A549 (cell line): ENCODE measurements around the gene ZNF862. TPM values are rescaled to one million over a fixed set of nuclear protein-coding genes. Genes with fewer than 3 reads are reported as not detected.

Experiments
- ATAC-seq, 2 experiments: fragments of 200-7000 bp in 1 of 2; fragments of >200 bp in 1 of 2; cut with Nextera tagmentation in 1 of 2; cut with Tn5 transposase in 1 of 2; 3 replicates each; pipeline versions ENCODE4 v1.8.0 to v1.9.1; 2018 to 2020; ENCODE audit warnings: mild to moderate bottlenecking in 1 of 2, moderate library complexity in 1 of 2
- CTCF ChIA-PET: fragments of 300-600 bp; sonication (Branson Sonifier 250); formaldehyde crosslinking; extraction: SDS; loops from one replicate; lab custom pipeline; 2021; ENCODE audit warnings: antibody characterized with exemption, inconsistent platforms; lab: Yijun Ruan, JAX
- POLR2A ChIA-PET: fragments of 350-600 bp; formaldehyde crosslinking; extraction: SDS; loops from one replicate; lab custom pipeline; 2021; ENCODE audit warnings: antibody characterized with exemption, inconsistent platforms; lab: Yijun Ruan, JAX
- DNase-seq, 2 experiments: peaks; one replicate each; pipeline versions ENCODE4 v3.0.0 to v3.0.0-alpha.2; 2011 to 2016; ENCODE audit warnings: low read depth in 1 of 2, low spot score in 1 of 2
- FAIRE-seq: peaks from 2 replicates; lab custom pipeline; 2011; peaks lifted over from hg19 to GRCh38; lab: Jason Lieb, UNC
- H3K27ac ChIP-seq, 2 experiments: fragments of >200 bp; sonication (Bioruptor Twin); formaldehyde crosslinking; 3 replicates each; pipeline ENCODE4 v1.5.1; 2016 to 2017
- H3K4me1 ChIP-seq: fragments of >200 bp; sonication (Bioruptor Twin); formaldehyde crosslinking; 3 replicates; pipeline ENCODE4 v1.6.1; 2016
- H3K4me2 ChIP-seq: fragments of >200 bp; sonication (Bioruptor Twin); formaldehyde crosslinking; 3 replicates; pipeline ENCODE4 v1.6.1; 2016
- H3K4me3 ChIP-seq: fragments of >200 bp; sonication (Bioruptor Twin); formaldehyde crosslinking; 3 replicates; pipeline ENCODE4 v1.5.1; 2016
- H3K9me3 ChIP-seq: fragments of >200 bp; sonication (Bioruptor Twin); formaldehyde crosslinking; 3 replicates; pipeline ENCODE4 v1.6.1; 2016
- ATOH8 ChIP-seq: fragments of 250-450 bp; sonication (Bioruptor Pico); IDR thresholded peaks from 2 replicates; pipeline ENCODE4 v1.5.0; 2020; ENCODE audit warnings: low read depth, mild to moderate bottlenecking, moderate library complexity
- BCL3 ChIP-seq: fragments of >200 bp; sonication (Bioruptor Twin); formaldehyde crosslinking; IDR thresholded peaks from 3 replicates; pipeline ENCODE4 v1.6.1; 2016
- CBX8 ChIP-seq: fragments of 200-600 bp; sonication (generic); IDR thresholded peaks from 2 replicates; pipeline ENCODE4 v1.6.1; 2016
- CHD2 ChIP-seq: fragments of 150-350 bp; IDR thresholded peaks from 2 replicates; pipeline ENCODE4 v1.6.1; 2014; ENCODE audit warnings: low read length; ENCODE audit not compliant: partially characterized antibody
- ESRRA ChIP-seq: fragments of 150-350 bp; IDR thresholded peaks from 2 replicates; pipeline ENCODE4 v1.6.1; 2014; ENCODE audit warnings: mild to moderate bottlenecking, low read length, borderline replicate concordance
- FOSL2 ChIP-seq, 2 experiments: fragments of 450-650 bp in 1 of 2; fragments of >200 bp in 1 of 2; sonication (Bioruptor Twin) in 1 of 2; formaldehyde crosslinking; IDR thresholded peaks; 2 replicates each; pipeline versions ENCODE4 v1.5.0 to v1.6.1; 2016 to 2020; ENCODE audit warnings: mild to moderate bottlenecking in 1 of 2, moderate library complexity in 1 of 2
- FOXS1 ChIP-seq: fragments of 250-450 bp; sonication (Bioruptor Pico); IDR thresholded peaks from 2 replicates; pipeline ENCODE4 v1.5.0; 2020; ENCODE audit warnings: mild to moderate bottlenecking, moderate library complexity
- HES2 ChIP-seq: fragments of >200 bp; sonication (Bioruptor Twin); formaldehyde crosslinking; IDR thresholded peaks from 2 replicates; pipeline ENCODE4 v1.6.1; 2016
- HOXA7 ChIP-seq: fragments of 250-450 bp; sonication (Bioruptor Pico); IDR thresholded peaks from 2 replicates; pipeline ENCODE4 v1.5.0; 2020; ENCODE audit warnings: mild to moderate bottlenecking, moderate library complexity
- KDM5A ChIP-seq: fragments of 200-600 bp; sonication (generic); IDR thresholded peaks from 2 replicates; pipeline ENCODE4 v1.6.1; 2016; ENCODE audit warnings: antibody characterized with exemption, mild to moderate bottlenecking
- MAZ ChIP-seq: fragments of 150-350 bp; IDR thresholded peaks from 2 replicates; pipeline ENCODE4 v1.6.1; 2014; ENCODE audit warnings: antibody characterized with exemption, low read depth, low read length, borderline replicate concordance
- MYC ChIP-seq: IDR thresholded peaks from 2 replicates; pipeline ENCODE4 v1.6.1; 2012; ENCODE audit warnings: mild to moderate bottlenecking, inconsistent platforms, low read length, improper control_type of control experiment, borderline replicate concordance
- NPAS2 ChIP-seq: fragments of 250-450 bp; sonication (Bioruptor Pico); IDR thresholded peaks from 2 replicates; pipeline ENCODE4 v1.8.0; 2022; ENCODE audit warnings: mild to moderate bottlenecking, moderate library complexity, borderline replicate concordance
- NR3C1 ChIP-seq: fragments of >200 bp; sonication (Bioruptor Twin); formaldehyde crosslinking; IDR thresholded peaks from 3 replicates; pipeline ENCODE4 v1.6.1; 2017
- RARB ChIP-seq: fragments of 250-450 bp; sonication (Bioruptor Pico); IDR thresholded peaks from 2 replicates; pipeline ENCODE4 v1.8.0; 2021; ENCODE audit warnings: mild to moderate bottlenecking, moderate library complexity
- SMC3 ChIP-seq: fragments of >200 bp; sonication (Bioruptor Twin); formaldehyde crosslinking; IDR thresholded peaks from 3 replicates; pipeline ENCODE4 v1.6.1; 2018; ENCODE audit warnings: inconsistent platforms
- ZC3H11A ChIP-seq: fragments of 450-650 bp; IDR thresholded peaks from 2 replicates; pipeline ENCODE4 v1.6.1; 2014; ENCODE audit warnings: antibody characterized with exemption, mild to moderate bottlenecking
- ZFP36 ChIP-seq: fragments of 450-650 bp; IDR thresholded peaks from 2 replicates; pipeline ENCODE4 v1.6.1; 2014; ENCODE audit warnings: borderline replicate concordance; ENCODE audit not compliant: partially characterized antibody
- ZNF302 ChIP-seq: fragments of 250-450 bp; sonication (Bioruptor Pico); IDR thresholded peaks from 2 replicates; pipeline ENCODE4 v1.9.0; 2021; ENCODE audit warnings: inconsistent platforms, mild to moderate bottlenecking, moderate library complexity
- WGBS: methylation state at CpG from one replicate; pipeline ENCODE4 v1.1.6; 2017; ENCODE audit errors: missing lambda C conversion rate; 5-methylcytosine and 5-hydroxymethylcytosine counted together
- polyA plus RNA-seq, 4 experiments: library from polyadenylated mRNA; depleted of rRNA in 3 of 4; stranded (reverse); fragments of >200 nt; fragmentation: RNase III in 1 of 4; extraction: RNeasy Plus Mini Kit Qiagen cat#74134 plus additional on column Dnase treatment in 1 of 4; gene quantifications; 2 replicates in 3 of 4; 3 replicates in 1 of 4; pipeline ENCODE4 v1.2.3, GENCODE V29; 2011 to 2017
- TF ChIP-seq, protein P1 (sequence below): fragments of 450-650 bp; IDR thresholded peaks from 2 replicates; pipeline ENCODE4 v1.6.1; 2014; ENCODE audit warnings: antibody characterized with exemption
- TF ChIP-seq, protein P2 (sequence below): IDR thresholded peaks from 2 replicates; pipeline ENCODE4 v1.6.1; 2012; ENCODE audit warnings: low read depth, borderline replicate concordance
- TF ChIP-seq, protein P3 (sequence below): IDR thresholded peaks from 2 replicates; pipeline ENCODE4 v1.6.1; 2012

Gene ZNF862
- polyA plus RNA-seq, 2 of the 4 experiments (the other 2 are of a cell fraction) = 3.9 to 8.0 TPM

GRCh38 chr7:149816267-149816751 is 21.9 kb upstream of the ZNF862 start:
- ATAC-seq (no peak), FAIRE-seq (no peak), DNase-seq (no peak)
- no peaks in the 10 kb centered on the region for H3K4me1 ChIP-seq
- 78% methylated on average over 17 of the region's 21 CpGs for WGBS
- no peak overlapping the region for H3K4me3 ChIP-seq
- ChIA-PET POLR2A (no interaction called here), CTCF (interaction anchor here (0.9 to 1.2 kb wide), 2 partner anchors 9 kb away, joined by 3 to 4 read pairs; no protein-coding TSS in a partner anchor)
- TF ChIP-seq CHD2 (no peak), KDM5A (no peak), SMC3 (no peak), ATOH8 (CRISPR knock-in tag) (no peak), NPAS2 (no peak), MAZ (no peak), FOSL2 (IDR thresholded peaks at IDR 0.05) (no peak), FOSL2 (CRISPR knock-in tag; IDR thresholded peaks at IDR 0.05) (no peak), MYC (no peak), CBX8 (no peak), HES2 (no peak), ZFP36 (no peak), NR3C1 (no peak), HOXA7 (no peak)
- no peaks in the 10 kb centered on the region for H3K9me3 ChIP-seq
- no peak overlapping the region for H3K27ac ChIP-seq
- H3K4me2 ChIP-seq = no peak overlapping the region

DNA sequence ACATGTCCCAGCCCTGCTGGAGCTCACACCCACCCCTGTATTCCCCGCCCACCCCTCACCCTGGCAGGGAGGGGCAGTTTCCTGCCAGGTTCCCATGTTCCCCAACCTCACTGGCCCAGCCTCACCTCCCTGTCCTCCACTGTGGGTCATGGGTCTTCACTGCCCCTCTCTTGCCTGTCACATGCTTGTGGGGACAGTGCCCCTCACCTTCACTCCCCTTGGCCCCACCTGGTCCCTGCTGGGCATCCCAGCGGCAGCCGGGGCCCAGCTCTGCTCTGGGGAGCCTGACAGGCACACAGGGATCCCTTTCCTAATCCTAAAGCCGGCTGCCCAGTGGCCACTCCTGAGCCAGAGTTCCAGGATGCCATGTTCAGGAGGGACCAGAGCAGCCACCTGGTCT is 21.4 kb upstream of the ZNF862 start:
- Histone ChIP-seq H3K4me3 (no peak overlapping the region), H3K9me3 (no peaks in the 10 kb centered on the region), H3K27ac (no peak overlapping the region), H3K4me2 (no peak overlapping the region), H3K4me1 (no peaks in the 10 kb centered on the region)
- ATAC-seq = 0 out of 6 replicates have a peak, but pooled peaks of 1 of the 2 experiments have one; percentile 3
- ChIA-PET CTCF (interaction anchor here (0.9 kb wide), 1 partner anchor 9 kb away, joined by 3 read pairs; no protein-coding TSS in a partner anchor), POLR2A (no interaction called here)
- no peak for FAIRE-seq
- TF ChIP-seq, protein P1, sequence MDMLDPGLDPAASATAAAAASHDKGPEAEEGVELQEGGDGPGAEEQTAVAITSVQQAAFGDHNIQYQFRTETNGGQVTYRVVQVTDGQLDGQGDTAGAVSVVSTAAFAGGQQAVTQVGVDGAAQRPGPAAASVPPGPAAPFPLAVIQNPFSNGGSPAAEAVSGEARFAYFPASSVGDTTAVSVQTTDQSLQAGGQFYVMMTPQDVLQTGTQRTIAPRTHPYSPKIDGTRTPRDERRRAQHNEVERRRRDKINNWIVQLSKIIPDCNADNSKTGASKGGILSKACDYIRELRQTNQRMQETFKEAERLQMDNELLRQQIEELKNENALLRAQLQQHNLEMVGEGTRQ = no peak
- TF ChIP-seq, protein P2, sequence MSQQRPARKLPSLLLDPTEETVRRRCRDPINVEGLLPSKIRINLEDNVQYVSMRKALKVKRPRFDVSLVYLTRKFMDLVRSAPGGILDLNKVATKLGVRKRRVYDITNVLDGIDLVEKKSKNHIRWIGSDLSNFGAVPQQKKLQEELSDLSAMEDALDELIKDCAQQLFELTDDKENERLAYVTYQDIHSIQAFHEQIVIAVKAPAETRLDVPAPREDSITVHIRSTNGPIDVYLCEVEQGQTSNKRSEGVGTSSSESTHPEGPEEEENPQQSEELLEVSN = no peak
- TF ChIP-seq RARB (CRISPR knock-in tag) (no peak), FOXS1 (CRISPR knock-in tag) (no peak), ESRRA (no peak), CHD2 (no peak), BCL3 (no peak), ZC3H11A (no peak), ZNF302 (CRISPR knock-in tag) (no peak), NR3C1 (no peak)
- TF ChIP-seq, protein P3, sequence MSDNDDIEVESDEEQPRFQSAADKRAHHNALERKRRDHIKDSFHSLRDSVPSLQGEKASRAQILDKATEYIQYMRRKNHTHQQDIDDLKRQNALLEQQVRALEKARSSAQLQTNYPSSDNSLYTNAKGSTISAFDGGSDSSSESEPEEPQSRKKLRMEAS = no peak
- DNase-seq = no peak
- 50% methylated on average over 1 of the region's 4 CpGs for WGBS
